ENCODE results near the gene PEX3. TPM values are rescaled to one million over a fixed set of nuclear protein-coding genes. Genes with fewer than 3 reads are reported as not detected.
"Not testable (repeated sequence)": the region's sequence is repeated elsewhere in the genome, so short reads cannot be mapped to it uniquely, and the experiment has no call there.

PEX3 gene
- total RNA-seq, 1 donor from 2014 or later = 21.0 TPM

GRCh38 chr6:143468026-143468425 is 17.4 kb downstream of the PEX3 start:
- Histone ChIP-seq H3K27me3 (ENCODE audit: low read depth) (no peaks in the 10 kb centered on the region), H3K9me3 (replicated peaks) (no peaks in the 10 kb centered on the region), H3K27ac (replicated peaks) (no peak overlapping the region), H3K4me1 (no peaks in the 10 kb centered on the region), H3K36me3 (peaks cover 43% of the 10 kb centered on the region), H3K4me3 (no peak overlapping the region)
- DNase-seq = no peak
- intact Hi-C loops (cut with micrococcal nuclease) = no loop called here
- no peak for TF ChIP-seq CTCF (IDR thresholded peaks at IDR 0.05; ENCODE audit: borderline replicate concordance)

DNA sequence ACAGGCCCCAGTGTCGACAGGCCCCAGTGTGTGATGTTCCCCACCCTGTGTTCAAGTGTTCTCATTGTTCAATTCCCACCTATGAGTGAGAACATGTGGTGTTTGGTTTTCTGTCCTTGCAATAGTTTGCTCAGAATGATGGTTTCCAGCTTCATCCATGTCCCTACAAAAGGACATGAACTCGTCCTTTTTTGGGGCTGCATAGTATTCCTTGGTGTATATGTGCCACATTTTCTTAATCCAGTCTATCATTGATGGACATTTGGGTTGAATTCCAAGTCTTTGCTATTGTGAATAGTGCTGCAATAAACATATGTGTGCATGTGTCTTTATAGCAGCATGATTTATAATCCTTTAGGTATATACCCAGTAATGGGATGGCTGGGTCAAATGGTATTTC is 18.2 kb downstream of the PEX3 start:
- DNase-seq; H3K27me3 ChIP-seq (ENCODE audit: low read depth); intact Hi-C loops (cut with micrococcal nuclease); H3K4me1 ChIP-seq; H3K27ac ChIP-seq (replicated peaks); H3K9me3 ChIP-seq (replicated peaks); H3K4me3 ChIP-seq: not testable (repeated sequence)
- H3K36me3 ChIP-seq = peaks cover 44% of the 10 kb centered on the region

DNA sequence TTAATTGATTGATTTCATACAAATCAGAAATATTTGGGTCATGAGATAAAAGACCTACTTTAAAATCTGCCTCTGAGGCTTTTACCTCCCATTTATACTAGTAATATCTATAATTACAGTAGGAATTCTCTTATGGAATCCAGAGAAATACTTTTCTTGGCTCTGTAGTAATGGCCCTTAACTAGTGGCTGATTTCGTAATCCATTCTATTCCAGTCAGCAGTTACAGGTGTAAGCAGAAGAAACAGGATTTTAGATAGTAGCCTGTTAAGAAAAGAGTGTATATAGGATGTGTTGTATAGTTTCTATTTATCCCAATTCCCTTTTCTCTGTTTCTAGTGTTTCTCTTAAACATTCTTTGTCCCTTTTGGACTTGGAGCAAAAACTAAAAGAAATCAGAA is 21.2 kb downstream of the PEX3 start:
- no peaks in the 10 kb centered on the region for H3K27me3 ChIP-seq (ENCODE audit: low read depth)
- no peak overlapping the region for H3K27ac ChIP-seq (replicated peaks)
- no peak overlapping the region for H3K4me3 ChIP-seq
- peaks cover 56% of the 10 kb centered on the region for H3K36me3 ChIP-seq
- intact Hi-C loops (cut with micrococcal nuclease) = no loop called here
- no peak for DNase-seq
- no peaks in the 10 kb centered on the region for H3K4me1 ChIP-seq
- no peaks in the 10 kb centered on the region for H3K9me3 ChIP-seq (replicated peaks)
- TF ChIP-seq CTCF (IDR thresholded peaks at IDR 0.05; ENCODE audit: borderline replicate concordance) = no peak

- Histone ChIP-seq H3K27me3 (ENCODE audit: low read depth) (no peaks in the 10 kb centered on the region), H3K4me3 (no peak overlapping the region), H3K9me3 (replicated peaks) (no peaks in the 10 kb centered on the region), H3K27ac (replicated peaks) (no peak overlapping the region), H3K36me3 (peaks cover 69% of the 10 kb centered on the region), H3K4me1 (no peaks in the 10 kb centered on the region)
- intact Hi-C loops (cut with micrococcal nuclease) = no loop called here
- DNase-seq = no peak
- TF ChIP-seq CTCF (IDR thresholded peaks at IDR 0.05; ENCODE audit: borderline replicate concordance) = no peak
Measured at GRCh38 chr6:143476545-143476944, 25.9 kb downstream of the PEX3 start.

DNA sequence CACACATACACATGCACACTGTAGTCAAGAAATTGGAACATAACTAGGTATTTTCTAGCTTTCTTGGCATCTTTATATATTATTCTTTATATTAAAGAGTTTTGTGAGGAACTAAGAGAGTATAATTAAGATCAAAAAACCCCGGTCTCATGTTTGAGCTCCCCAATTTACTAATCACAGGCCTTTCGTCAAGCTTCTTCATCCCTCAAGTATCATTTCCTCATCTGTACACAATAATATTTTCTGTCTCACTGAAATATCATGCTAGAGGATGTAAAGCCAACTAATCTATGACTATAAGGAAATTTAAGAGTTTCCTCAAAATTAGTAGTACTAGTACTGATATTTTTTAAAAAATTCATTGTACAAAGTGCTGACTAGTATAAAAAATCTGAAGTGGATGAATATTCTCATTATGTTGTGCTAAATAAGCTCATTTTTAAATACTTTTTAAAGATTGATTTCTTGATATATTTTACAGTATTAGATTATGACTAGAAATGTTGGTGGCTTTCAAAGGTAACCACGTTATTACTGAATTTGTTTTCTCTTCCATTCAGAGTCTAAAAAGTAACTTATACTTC is 28.0 kb downstream of the PEX3 start:
- peaks cover 51% of the 10 kb centered on the region for H3K36me3 ChIP-seq
- no peak for TF ChIP-seq CTCF (IDR thresholded peaks at IDR 0.05; ENCODE audit: borderline replicate concordance)
- no peak overlapping the region for H3K27ac ChIP-seq (replicated peaks)
- H3K4me1 ChIP-seq = no peaks in the 10 kb centered on the region
- DNase-seq = no peak
- no peaks in the 10 kb centered on the region for H3K27me3 ChIP-seq (ENCODE audit: low read depth)
- intact Hi-C loops (cut with micrococcal nuclease) = no loop called here
- H3K9me3 ChIP-seq (replicated peaks) = no peaks in the 10 kb centered on the region
- no peak overlapping the region for H3K4me3 ChIP-seq

- TF ChIP-seq CTCF (IDR thresholded peaks at IDR 0.05; ENCODE audit: borderline replicate concordance) = no peak
- Histone ChIP-seq H3K27me3 (ENCODE audit: low read depth) (no peaks in the 10 kb centered on the region), H3K4me3 (no peak overlapping the region), H3K36me3 (peaks cover 12% of the 10 kb centered on the region), H3K27ac (replicated peaks) (no peak overlapping the region), H3K9me3 (replicated peaks) (no peaks in the 10 kb centered on the region), H3K4me1 (no peaks in the 10 kb centered on the region)
- intact Hi-C loops (cut with micrococcal nuclease) = no loop called here
- DNase-seq = no peak
Measured at GRCh38 chr6:143482593-143482992, 32.0 kb downstream of the PEX3 start.
